Loucy (cell line): Measurements from ENCODE around the gene PER2.
"Not testable (repeated sequence)": the region's sequence is repeated elsewhere in the genome, so short reads cannot be mapped to it uniquely, and the experiment has no call there.

Experiments
- EZH2phosphoT487 ChIP-seq: fragments of 200-600 bp; IDR thresholded peaks from 2 replicates; pipeline ENCODE4 v1.6.1; 2018; ENCODE audit warnings: antibody characterized with exemption, mild to moderate bottlenecking, moderate library complexity, borderline replicate concordance
- TF ChIP-seq, protein P1 (sequence below): fragments of 200-600 bp; sonication (generic); conservative IDR thresholded peaks from 2 replicates; pipeline ENCODE4 v1.5.1; 2014; ENCODE audit warnings: mild to moderate bottlenecking, antibody characterized with exemption, low read length

DNA sequence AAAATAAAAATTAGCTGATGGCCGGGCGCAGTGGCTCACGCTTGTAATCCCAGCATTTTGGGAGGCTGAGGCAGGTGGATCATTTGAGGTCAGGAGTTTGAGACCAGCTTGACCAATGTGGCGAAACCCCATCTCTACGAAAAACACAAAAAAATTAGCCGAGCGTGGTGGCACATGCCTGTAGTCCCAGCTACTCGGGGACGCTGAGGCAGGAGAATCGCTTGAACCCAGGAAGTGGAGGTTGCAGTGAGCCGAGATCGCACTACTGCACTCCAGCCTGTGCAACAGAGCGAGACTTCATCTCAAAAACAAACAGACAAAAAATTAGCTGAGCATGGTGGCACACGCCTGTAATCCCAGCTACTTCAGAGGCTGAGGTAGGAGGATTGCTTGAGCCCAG, 22.3 kb upstream of the PER2 start:
- TF ChIP-seq, protein P1, sequence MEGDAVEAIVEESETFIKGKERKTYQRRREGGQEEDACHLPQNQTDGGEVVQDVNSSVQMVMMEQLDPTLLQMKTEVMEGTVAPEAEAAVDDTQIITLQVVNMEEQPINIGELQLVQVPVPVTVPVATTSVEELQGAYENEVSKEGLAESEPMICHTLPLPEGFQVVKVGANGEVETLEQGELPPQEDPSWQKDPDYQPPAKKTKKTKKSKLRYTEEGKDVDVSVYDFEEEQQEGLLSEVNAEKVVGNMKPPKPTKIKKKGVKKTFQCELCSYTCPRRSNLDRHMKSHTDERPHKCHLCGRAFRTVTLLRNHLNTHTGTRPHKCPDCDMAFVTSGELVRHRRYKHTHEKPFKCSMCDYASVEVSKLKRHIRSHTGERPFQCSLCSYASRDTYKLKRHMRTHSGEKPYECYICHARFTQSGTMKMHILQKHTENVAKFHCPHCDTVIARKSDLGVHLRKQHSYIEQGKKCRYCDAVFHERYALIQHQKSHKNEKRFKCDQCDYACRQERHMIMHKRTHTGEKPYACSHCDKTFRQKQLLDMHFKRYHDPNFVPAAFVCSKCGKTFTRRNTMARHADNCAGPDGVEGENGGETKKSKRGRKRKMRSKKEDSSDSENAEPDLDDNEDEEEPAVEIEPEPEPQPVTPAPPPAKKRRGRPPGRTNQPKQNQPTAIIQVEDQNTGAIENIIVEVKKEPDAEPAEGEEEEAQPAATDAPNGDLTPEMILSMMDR = not testable (repeated sequence)
- TF ChIP-seq EZH2phosphoT487 = not testable (repeated sequence)
